OCI-LY7 (cell line): Measurements from ENCODE around the gene APOL1.

ENCODE experiments used
- EZH2phosphoT487 ChIP-seq: fragments of 200-600 bp; sonication (generic); IDR thresholded peaks from 2 replicates; pipeline ENCODE4 v1.6.1; 2018; ENCODE audit warnings: low read depth, borderline replicate concordance, mild to moderate bottlenecking, mixed run types, antibody characterized with exemption, low read length, moderate library complexity, mixed read lengths
- TF ChIP-seq, protein P1 (sequence below): fragments of 200-600 bp; sonication (generic); conservative IDR thresholded peaks from 2 replicates; pipeline ENCODE4 v1.5.1; 2014; ENCODE audit warnings: mild to moderate bottlenecking, antibody characterized with exemption, low read length, moderate library complexity, mixed read lengths

DNA sequence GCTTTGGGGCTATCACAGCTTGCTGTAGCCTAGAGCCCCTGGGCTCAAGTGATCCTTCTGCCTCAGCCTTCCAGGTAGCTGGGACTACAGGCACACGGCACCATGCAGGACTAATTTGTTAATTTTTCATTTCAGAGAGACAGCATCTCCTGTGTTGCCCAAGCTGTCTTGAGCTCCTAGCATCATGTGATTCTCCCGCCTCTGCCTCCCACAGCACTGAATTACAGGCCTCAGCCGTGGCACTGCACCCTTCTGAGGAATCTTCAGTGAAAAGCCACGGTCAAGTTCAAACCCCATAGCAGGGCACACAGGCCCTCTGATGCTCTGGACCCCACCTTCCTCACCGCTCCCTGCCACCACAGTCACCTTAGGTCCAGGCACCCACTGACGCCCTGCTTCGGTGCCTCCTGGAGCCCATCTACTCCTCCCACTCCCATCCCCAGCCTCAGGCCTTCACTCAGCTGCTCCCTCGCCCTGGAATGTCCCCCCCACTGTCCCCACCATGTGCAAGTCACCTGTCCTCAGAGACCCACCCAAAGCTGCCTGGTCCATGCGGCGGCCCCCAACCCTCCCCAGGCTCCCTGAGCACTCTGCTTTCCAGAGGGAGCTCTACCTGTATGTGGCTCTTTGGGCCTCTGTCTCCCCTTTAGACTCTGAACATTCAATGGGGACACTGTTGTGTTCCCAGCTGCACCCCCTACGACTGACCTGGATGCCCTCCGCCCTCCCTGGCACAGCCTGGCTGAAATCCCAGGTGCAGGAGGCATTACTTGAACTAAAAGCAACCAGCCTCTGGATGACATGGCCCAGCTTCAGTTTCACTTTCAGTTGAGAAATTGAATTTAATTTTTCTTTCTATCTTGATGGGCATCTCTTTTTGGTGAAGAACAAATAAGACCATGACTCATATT is 15.2 kb upstream of the APOL1 start:
- TF ChIP-seq, protein P1, sequence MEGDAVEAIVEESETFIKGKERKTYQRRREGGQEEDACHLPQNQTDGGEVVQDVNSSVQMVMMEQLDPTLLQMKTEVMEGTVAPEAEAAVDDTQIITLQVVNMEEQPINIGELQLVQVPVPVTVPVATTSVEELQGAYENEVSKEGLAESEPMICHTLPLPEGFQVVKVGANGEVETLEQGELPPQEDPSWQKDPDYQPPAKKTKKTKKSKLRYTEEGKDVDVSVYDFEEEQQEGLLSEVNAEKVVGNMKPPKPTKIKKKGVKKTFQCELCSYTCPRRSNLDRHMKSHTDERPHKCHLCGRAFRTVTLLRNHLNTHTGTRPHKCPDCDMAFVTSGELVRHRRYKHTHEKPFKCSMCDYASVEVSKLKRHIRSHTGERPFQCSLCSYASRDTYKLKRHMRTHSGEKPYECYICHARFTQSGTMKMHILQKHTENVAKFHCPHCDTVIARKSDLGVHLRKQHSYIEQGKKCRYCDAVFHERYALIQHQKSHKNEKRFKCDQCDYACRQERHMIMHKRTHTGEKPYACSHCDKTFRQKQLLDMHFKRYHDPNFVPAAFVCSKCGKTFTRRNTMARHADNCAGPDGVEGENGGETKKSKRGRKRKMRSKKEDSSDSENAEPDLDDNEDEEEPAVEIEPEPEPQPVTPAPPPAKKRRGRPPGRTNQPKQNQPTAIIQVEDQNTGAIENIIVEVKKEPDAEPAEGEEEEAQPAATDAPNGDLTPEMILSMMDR, result no peak
- no peak for TF ChIP-seq EZH2phosphoT487
